Thymus (tissue), 11 donors: ENCODE results near the gene ZNF503. TPM values are rescaled to one million over a fixed set of nuclear protein-coding genes. Genes with fewer than 3 reads are reported as not detected.

Experiments
- DNase-seq, 9 donors: peaks; one replicate each; pipeline ENCODE4 v3.0.0-alpha.2; 2013; ENCODE audit warnings: low spot score in 9 of 9, low read depth in 6 of 9, missing footprints in 1 of 9
- H3K27ac ChIP-seq, 2 donors: one replicate each; pipeline ENCODE4 v1.5.1; 2013; ENCODE audit warnings: control low read depth in 1 of 2, low read depth in 1 of 2, low read length in 1 of 2, mild to moderate bottlenecking in 1 of 2, moderate library complexity in 1 of 2
- H3K27me3 ChIP-seq, 2 donors: one replicate each; pipeline ENCODE4 v1.5.1; 2013; ENCODE audit warnings: low read length in 1 of 2; ENCODE audit not compliant: control insufficient read depth in 2 of 2, insufficient read depth in 1 of 2
- H3K36me3 ChIP-seq, 2 donors: one replicate each; pipeline ENCODE4 v1.5.1; 2013; ENCODE audit warnings: low read length in 1 of 2, mild to moderate bottlenecking in 1 of 2, moderate library complexity in 1 of 2; ENCODE audit not compliant: control insufficient read depth in 2 of 2, insufficient read depth in 2 of 2
- H3K4me1 ChIP-seq, 2 donors: one replicate each; pipeline ENCODE4 v1.5.1; 2013; ENCODE audit warnings: low read length in 2 of 2; ENCODE audit not compliant: control insufficient read depth in 2 of 2, insufficient read depth in 2 of 2
- H3K4me3 ChIP-seq, 2 donors: one replicate each; pipeline ENCODE4 v1.5.1; 2013; ENCODE audit warnings: low read length in 2 of 2, control low read depth in 1 of 2, mild to moderate bottlenecking in 1 of 2
- H3K9me3 ChIP-seq, 2 donors: one replicate each; pipeline ENCODE4 v1.5.1; 2013; ENCODE audit warnings: low read length in 1 of 2, mild to moderate bottlenecking in 1 of 2; ENCODE audit not compliant: control insufficient read depth in 2 of 2, insufficient read depth in 1 of 2
- WGBS: extraction: QIAGEN DNeasy Blood & Tissue Kit; methylation state at CpG from one replicate; pipeline ENCODE4 v1.1.7; 2013; 5-methylcytosine and 5-hydroxymethylcytosine counted together
- polyA plus RNA-seq: library from polyadenylated mRNA; stranded (reverse); fragments of 200-250 nt; gene quantifications from one replicate; pipeline ENCODE4 v1.2.3, GENCODE V29; 2013
- total RNA-seq: library from RNA; stranded (reverse); fragments of 120-200 nt; gene quantifications from one replicate; pipeline ENCODE4 v1.2.4, GENCODE V29; 2013
- donor health status: healthy.

ZNF503 gene
- total and polyA plus RNA-seq, 2 donors = 0.38 to 7.7 TPM

DNA sequence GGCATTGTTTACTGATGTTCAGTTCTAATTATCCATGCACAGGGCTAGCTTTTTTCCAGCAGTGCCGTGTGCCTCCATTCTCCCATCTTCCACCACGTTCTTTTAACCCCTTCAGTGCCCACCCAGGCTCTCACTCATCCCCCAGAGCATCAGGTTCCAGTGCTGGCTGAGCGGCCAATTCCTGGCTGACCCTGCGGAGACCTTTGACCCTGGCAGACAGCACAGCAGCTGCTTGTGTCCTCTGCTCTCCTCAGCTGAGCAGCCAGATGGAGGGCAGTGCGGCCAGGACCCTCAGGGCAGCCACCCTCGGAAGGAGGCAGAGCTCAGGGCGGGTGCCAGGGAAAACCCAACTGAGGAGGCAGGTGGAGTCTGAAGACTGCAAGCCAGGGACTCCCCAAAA, 48.4 kb downstream of the ZNF503 start:
- no peak overlapping the region for H3K27ac ChIP-seq
- no peaks in the 10 kb centered on the region for H3K9me3 ChIP-seq
- H3K4me3 ChIP-seq = no peak overlapping the region
- H3K36me3 ChIP-seq = no peaks in the 10 kb centered on the region
- no peaks in the 10 kb centered on the region for H3K4me1 ChIP-seq
- no peaks in the 10 kb centered on the region for H3K27me3 ChIP-seq
- DNase-seq = no peak
- 81% methylated on average over 7 of the region's 7 CpGs for WGBS

DNA sequence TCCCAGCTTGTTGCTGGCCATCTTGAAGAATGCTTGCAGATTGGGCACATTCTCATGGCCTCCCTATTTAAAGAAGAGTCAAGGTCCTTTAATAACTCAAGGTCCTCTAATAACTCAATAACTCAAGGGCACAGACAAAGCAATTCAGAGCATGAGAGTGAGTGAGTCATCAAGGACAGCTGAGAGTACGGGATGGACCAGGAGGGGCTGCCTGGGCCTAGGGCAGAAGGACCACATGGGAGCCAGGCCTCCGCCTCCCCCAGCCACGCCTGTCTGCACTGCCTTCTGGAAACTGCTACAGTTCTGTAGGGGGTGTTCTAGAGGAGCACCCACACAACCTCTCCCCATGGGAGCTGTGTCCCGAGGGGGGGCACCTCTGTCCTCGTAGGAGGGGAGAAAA, 48.9 kb downstream of the ZNF503 start:
- no peak for DNase-seq
- WGBS = 84% methylated on average over 5 of the region's 5 CpGs
- H3K36me3 ChIP-seq = no peaks in the 10 kb centered on the region
- no peaks in the 10 kb centered on the region for H3K4me1 ChIP-seq
- no peaks in the 10 kb centered on the region for H3K27me3 ChIP-seq
- H3K4me3 ChIP-seq = no peak overlapping the region
- H3K9me3 ChIP-seq = no peaks in the 10 kb centered on the region
- no peak overlapping the region for H3K27ac ChIP-seq

GRCh38 chr10:75351637-75352036, 49.9 kb downstream of the ZNF503 start:
- H3K9me3 ChIP-seq = no peaks in the 10 kb centered on the region
- WGBS = 98% methylated on average over 3 of the region's 3 CpGs
- H3K4me3 ChIP-seq = no peak overlapping the region
- no peaks in the 10 kb centered on the region for H3K27me3 ChIP-seq
- DNase-seq = no peak
- H3K27ac ChIP-seq = no peak overlapping the region
- H3K4me1 ChIP-seq = no peaks in the 10 kb centered on the region
- H3K36me3 ChIP-seq = no peaks in the 10 kb centered on the region

DNA sequence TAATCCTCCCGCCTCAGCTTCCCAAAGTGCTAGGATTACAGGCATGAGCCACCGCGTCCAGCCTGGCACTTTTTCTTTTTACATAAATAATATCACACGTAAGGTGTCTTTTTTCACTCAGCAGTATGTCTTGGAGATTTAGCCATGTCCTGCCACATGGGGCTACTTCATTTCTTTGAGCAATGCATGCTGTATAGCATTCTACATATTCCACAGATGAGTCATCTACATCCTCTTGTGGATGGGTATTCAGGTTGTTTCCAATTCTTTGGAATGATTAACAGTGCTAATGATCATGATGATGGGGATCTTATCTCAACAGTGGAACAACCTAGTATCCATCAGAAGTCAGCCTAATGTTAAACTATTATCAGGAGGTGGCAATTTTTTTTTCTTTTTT, 50.8 kb downstream of the ZNF503 start:
- Histone ChIP-seq H3K9me3 (no peaks in the 10 kb centered on the region), H3K36me3 (no peaks in the 10 kb centered on the region), H3K4me1 (no peaks in the 10 kb centered on the region), H3K27me3 (no peaks in the 10 kb centered on the region), H3K27ac (no peak overlapping the region), H3K4me3 (no peak overlapping the region)
- DNase-seq = no peak
- WGBS = 97% methylated on average over 4 of the region's 4 CpGs

Other genes starting within 250 kb of the ZNF503 start
- 78.3 TPM for gene VDAC2, start 191.0 kb downstream of the ZNF503 start, total RNA-seq
- gene VDAC2, start 191.0 kb downstream of the ZNF503 start, polyA plus RNA-seq = 146 TPM
- 11.8 TPM for gene COMTD1, start 165.8 kb downstream of the ZNF503 start, total RNA-seq
- 40.7 TPM for gene COMTD1, start 165.8 kb downstream of the ZNF503 start, polyA plus RNA-seq
- 2.5 TPM for gene LRMDA, start 29.9 kb upstream of the ZNF503 start, total RNA-seq
- 4.6 TPM for gene LRMDA, start 29.9 kb upstream of the ZNF503 start, polyA plus RNA-seq